ENCODE results near the gene ZNF467. TPM values are rescaled to one million over a fixed set of nuclear protein-coding genes. Genes with fewer than 3 reads are reported as not detected.

Gene ZNF467
- total RNA-seq, 1 experiment from 2014 or later, result 3.5 TPM

GRCh38 chr7:149816267-149816751, 42.9 kb upstream of the ZNF467 start:
- intact Hi-C loops (cut with micrococcal nuclease; ENCODE audit: unreplicated experiment), result no loop called here
- no TSS peak for BruUV-seq (replicated peaks)
- ChIA-PET POLR2A (ENCODE audit: low non-redundant PET) (no interaction called here), CTCF (no interaction called here)
- H3K9me3 ChIP-seq (ENCODE audit: low read depth, low read length, poor library complexity, severe bottlenecking), result no peaks in the 10 kb centered on the region
- no peaks in the 10 kb centered on the region for H3K4me1 ChIP-seq (ENCODE audit: insufficient read depth, low read length, poor library complexity, severe bottlenecking)
- H3K36me3 ChIP-seq (ENCODE audit: insufficient read depth, low read length, poor library complexity, severe bottlenecking), result no peaks in the 10 kb centered on the region
- H3K27ac ChIP-seq (ENCODE audit: low read depth, low read length, poor library complexity, severe bottlenecking), result no peak overlapping the region
- no peak for TF ChIP-seq CTCF (conservative IDR thresholded peaks at IDR 0.05; ENCODE audit: low read depth, low read length)
- TF ChIP-seq EZH2 (IDR thresholded peaks at IDR 0.05; ENCODE audit: borderline replicate concordance, low read depth, low read length, poor library complexity, severe bottlenecking), result no peak
- no peak overlapping the region for H3K4me3 ChIP-seq (ENCODE audit: low read depth, low read length, poor library complexity, severe bottlenecking)
- DNase-seq (ENCODE audit: low spot score), result no peak
- no peaks in the 10 kb centered on the region for H3K27me3 ChIP-seq (replicated peaks; ENCODE audit: insufficient read depth, low read depth, low read length, poor library complexity)

GRCh38 chr7:149815661-149816266, 42.4 kb upstream of the ZNF467 start:
- POLR2A ChIA-PET (ENCODE audit: low non-redundant PET), result no interaction called here
- no peak for DNase-seq (ENCODE audit: low spot score)

GRCh38 chr7:149815121-149815520, 41.7 kb upstream of the ZNF467 start:
- TF ChIP-seq CTCF (conservative IDR thresholded peaks at IDR 0.05; ENCODE audit: low read depth, low read length) (no peak), EZH2 (IDR thresholded peaks at IDR 0.05; ENCODE audit: borderline replicate concordance, low read depth, low read length, poor library complexity, severe bottlenecking) (no peak)
- no peak for DNase-seq (ENCODE audit: low spot score)
- H3K9me3 ChIP-seq (ENCODE audit: low read depth, low read length, poor library complexity, severe bottlenecking), result no peaks in the 10 kb centered on the region
- H3K36me3 ChIP-seq (ENCODE audit: insufficient read depth, low read length, poor library complexity, severe bottlenecking), result no peaks in the 10 kb centered on the region
- H3K4me1 ChIP-seq (ENCODE audit: insufficient read depth, low read length, poor library complexity, severe bottlenecking), result no peaks in the 10 kb centered on the region
- no peaks in the 10 kb centered on the region for H3K27me3 ChIP-seq (replicated peaks; ENCODE audit: insufficient read depth, low read depth, low read length, poor library complexity)
- CTCF ChIA-PET, result interaction anchor here (0.6 kb wide), 1 partner anchor 9 kb away, joined by 3 read pairs; no protein-coding TSS in a partner anchor
- intact Hi-C loops (cut with micrococcal nuclease; ENCODE audit: unreplicated experiment), result no loop called here
- H3K4me3 ChIP-seq (ENCODE audit: low read depth, low read length, poor library complexity, severe bottlenecking), result no peak overlapping the region
- no peak overlapping the region for H3K27ac ChIP-seq (ENCODE audit: low read depth, low read length, poor library complexity, severe bottlenecking)
- POLR2A ChIA-PET (ENCODE audit: low non-redundant PET), result no interaction called here
- BruUV-seq (replicated peaks), result no TSS peak

More at GRCh38 chr7:149815661-149816266, 42.4 kb upstream of the ZNF467 start:
- intact Hi-C loops (cut with micrococcal nuclease; ENCODE audit: unreplicated experiment), result no loop called here
- Histone ChIP-seq H3K4me3 (ENCODE audit: low read depth, low read length, poor library complexity, severe bottlenecking) (no peak overlapping the region), H3K36me3 (ENCODE audit: insufficient read depth, low read length, poor library complexity, severe bottlenecking) (no peaks in the 10 kb centered on the region), H3K27ac (ENCODE audit: low read depth, low read length, poor library complexity, severe bottlenecking) (no peak overlapping the region), H3K27me3 (replicated peaks; ENCODE audit: insufficient read depth, low read depth, low read length, poor library complexity) (no peaks in the 10 kb centered on the region), H3K9me3 (ENCODE audit: low read depth, low read length, poor library complexity, severe bottlenecking) (no peaks in the 10 kb centered on the region), H3K4me1 (ENCODE audit: insufficient read depth, low read length, poor library complexity, severe bottlenecking) (no peaks in the 10 kb centered on the region)
- TF ChIP-seq CTCF (conservative IDR thresholded peaks at IDR 0.05; ENCODE audit: low read depth, low read length) (no peak), EZH2 (IDR thresholded peaks at IDR 0.05; ENCODE audit: borderline replicate concordance, low read depth, low read length, poor library complexity, severe bottlenecking) (no peak)
- BruUV-seq (replicated peaks), result no TSS peak
- CTCF ChIA-PET, result no interaction called here
